Left lobe of liver (tissue), 2 donors: ENCODE results near the gene PICALM. TPM values are rescaled to one million over a fixed set of nuclear protein-coding genes. Genes with fewer than 3 reads are reported as not detected.
"Not testable (repeated sequence)": the region's sequence is repeated elsewhere in the genome, so short reads cannot be mapped to it uniquely, and the experiment has no call there.

ENCODE experiments used
- ATAC-seq: fragments of 200-7000 bp; cut with Tn5 transposase; one replicate; pipeline ENCODE4 v1.9.1; 2020; ENCODE audit warnings: mild to moderate bottlenecking, moderate library complexity
- DNase-seq: peaks from one replicate; pipeline ENCODE4 v3.0.0-alpha.2; 2020; ENCODE audit warnings: low spot score
- total RNA-seq: library from RNA; stranded (reverse); gene quantifications from one replicate; pipeline ENCODE4 v1.2.1, GENCODE V29; 2021
- donor health status: DM: no; HTN: no; CAD: no; lungs with moderate emphysema.
- donor health status: DM: no; HTN: yes; CAD: no.

PICALM gene
- total RNA-seq, result 70.9 TPM

- peak; percentile 98 for DNase-seq
Observed at GRCh38 chr11:86068951-86069407, at the start of gene PICALM. Gene PICALM, minus strand, starts transcription at chr11:86069084. Its CDS starts 304 bp downstream, at chr11:86068780.

GRCh38 chr11:86118253-86118652 lies 49.4 kb upstream of the PICALM start:
- DNase-seq, result no peak
- ATAC-seq, result no peak

More at GRCh38 chr11:86068951-86069407, at the start of gene PICALM:
- peak; percentile 94 for ATAC-seq

- no peak for DNase-seq
- no peak for ATAC-seq
Observed at GRCh38 chr11:86117712-86118063, 48.8 kb upstream of the PICALM start.

GRCh38 chr11:86117001-86117711 lies 48.3 kb upstream of the PICALM start:
- no peak for ATAC-seq
- DNase-seq, result no peak

GRCh38 chr11:86116386-86116726 lies 47.5 kb upstream of the PICALM start:
- DNase-seq (no peak), ATAC-seq (no peak)

GRCh38 chr11:86115542-86116385 lies 46.9 kb upstream of the PICALM start:
- DNase-seq (no peak), ATAC-seq (no peak)

GRCh38 chr11:86108890-86109638 lies 40.2 kb upstream of the PICALM start:
- ATAC-seq (no peak), DNase-seq (no peak)

- DNase-seq (no peak), ATAC-seq (no peak)
Observed at GRCh38 chr11:86108191-86108590, 39.3 kb upstream of the PICALM start.

GRCh38 chr11:86106916-86107315 lies 38.0 kb upstream of the PICALM start:
- no peak for ATAC-seq
- DNase-seq, result no peak

- DNase-seq, ATAC-seq: not testable (repeated sequence)
Observed at GRCh38 chr11:86106031-86106430, 37.1 kb upstream of the PICALM start.

- DNase-seq, ATAC-seq: not testable (repeated sequence)
Observed at GRCh38 chr11:86105601-86106000, 36.7 kb upstream of the PICALM start.

- ATAC-seq (no peak), DNase-seq (no peak)
Observed at GRCh38 chr11:86103808-86104207, 34.9 kb upstream of the PICALM start.

- ATAC-seq (peak; percentile 93), DNase-seq (no peak)
Observed at GRCh38 chr11:86101941-86102407, 33.1 kb upstream of the PICALM start.

- no peak for DNase-seq
- no peak for ATAC-seq
Observed at GRCh38 chr11:86101493-86101892, 32.6 kb upstream of the PICALM start.

GRCh38 chr11:86099874-86100273 lies 31.0 kb upstream of the PICALM start:
- DNase-seq, result no peak
- ATAC-seq, result peak; percentile 77

GRCh38 chr11:86097980-86098379 lies 29.1 kb upstream of the PICALM start:
- DNase-seq (no peak), ATAC-seq (no peak)

GRCh38 chr11:86091566-86091965 lies 22.7 kb upstream of the PICALM start:
- ATAC-seq, result peak; percentile 87
- DNase-seq, result peak; percentile 55

- ATAC-seq (no peak), DNase-seq (no peak)
Observed at GRCh38 chr11:86091086-86091485, 22.2 kb upstream of the PICALM start.

- DNase-seq, result no peak
- no peak for ATAC-seq
Observed at GRCh38 chr11:86089659-86090058, 20.8 kb upstream of the PICALM start.

- ATAC-seq, result not testable (repeated sequence)
Observed at GRCh38 chr11:86087688-86088087, 18.8 kb upstream of the PICALM start.

GRCh38 chr11:86087256-86087655 lies 18.4 kb upstream of the PICALM start:
- no peak for ATAC-seq
- no peak for DNase-seq

More at GRCh38 chr11:86087688-86088087, 18.8 kb upstream of the PICALM start:
- DNase-seq, result not testable (repeated sequence)
